GM18951 (cell line): ENCODE results near the gene GTF2F2.

Experiments
- POLR2A ChIP-seq: IDR thresholded peaks from 4 replicates; pipeline ENCODE4 v1.6.1; 2011; ENCODE audit warnings: mild to moderate bottlenecking; ENCODE audit not compliant: insufficient read length, insufficient read depth; ENCODE audit errors: extremely low read depth
- in situ Hi-C: fragments of 300-500 bp; cut with MboI; formaldehyde crosslinking; loops from one replicate; pipeline ENCODE4 v1.12.0; 2022; ENCODE audit warnings: low sequenced_read_pairs, mixed read lengths, inconsistent platforms; ENCODE audit not compliant: unreplicated experiment

The GTF2F2 gene

DNA sequence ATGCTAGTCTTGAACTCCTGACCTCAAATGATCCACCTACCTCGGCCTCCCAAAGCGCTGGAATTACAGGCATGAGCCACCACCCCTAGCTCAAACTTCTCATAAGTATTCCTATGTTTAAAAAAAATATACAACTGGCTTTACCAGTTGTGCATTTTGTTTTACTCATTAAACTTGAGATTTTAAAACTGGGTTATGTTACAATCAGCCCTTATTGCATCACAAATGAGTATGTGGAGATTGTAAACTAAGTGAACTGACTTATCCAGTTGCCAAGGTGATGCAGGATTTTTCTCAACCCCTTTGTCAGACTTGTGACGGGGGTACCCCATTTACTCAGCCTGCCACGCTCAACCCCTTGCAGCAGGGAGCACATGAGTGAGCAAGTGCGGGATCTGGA lies 14.4 kb upstream of the GTF2F2 start:
- in situ Hi-C loops: no loop called here
- TF ChIP-seq POLR2A: no peak

- no peak for TF ChIP-seq POLR2A
- in situ Hi-C loops: no loop called here
Measured at GRCh38 chr13:45107539-45107938, 12.8 kb upstream of the GTF2F2 start.

GRCh38 chr13:45108716-45109101 lies 11.6 kb upstream of the GTF2F2 start:
- in situ Hi-C loops: no loop called here
- peak; percentile 17 for TF ChIP-seq POLR2A

GRCh38 chr13:45109102-45109720 lies 11.1 kb upstream of the GTF2F2 start:
- no peak for TF ChIP-seq POLR2A
- in situ Hi-C loops: no loop called here

DNA sequence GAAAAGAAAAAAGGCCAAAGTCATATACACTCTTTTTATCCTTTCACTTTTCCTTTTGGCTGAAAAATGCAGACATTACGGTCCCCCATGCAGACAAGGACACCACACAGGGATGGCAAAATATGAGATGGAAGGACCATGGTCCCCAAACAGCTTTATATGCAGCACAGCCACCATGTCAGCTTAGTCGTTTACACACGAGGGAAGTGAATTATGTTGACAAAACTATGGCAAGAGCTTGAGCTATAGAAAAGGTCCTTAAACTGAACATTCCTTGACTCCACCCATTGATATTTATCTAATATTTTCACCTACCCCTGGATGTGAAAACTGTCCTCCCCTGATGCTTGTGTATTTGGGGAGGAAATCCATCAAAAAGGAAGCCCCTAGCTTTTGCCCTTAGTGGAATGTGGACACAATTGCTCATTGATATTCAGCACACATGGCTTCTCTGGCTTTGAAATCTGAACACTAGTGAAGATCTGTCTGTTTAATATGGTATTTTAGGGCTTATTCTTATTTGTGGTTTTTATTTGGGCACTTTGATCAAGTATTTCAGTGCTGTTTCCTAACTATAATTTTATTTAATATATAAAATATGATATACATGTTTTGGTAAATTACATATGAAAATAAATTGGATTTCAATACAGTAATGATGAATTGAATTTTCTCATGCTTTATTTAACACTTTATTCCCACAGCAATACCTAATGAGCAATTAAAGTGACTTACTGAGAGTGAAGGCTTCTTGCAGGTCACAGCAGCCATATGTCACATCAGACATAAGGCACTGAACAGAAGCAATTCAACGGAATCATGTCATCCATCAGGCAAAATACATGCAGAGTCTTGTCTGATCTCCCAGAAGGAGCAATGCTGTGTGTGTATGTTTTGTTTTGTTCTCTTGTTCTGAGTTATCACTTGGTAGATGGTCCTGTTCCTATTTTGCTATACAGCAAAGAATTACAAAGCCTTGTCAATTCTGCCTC lies 6.8 kb upstream of the GTF2F2 start:
- in situ Hi-C loops: no loop called here
- TF ChIP-seq POLR2A: no peak

DNA sequence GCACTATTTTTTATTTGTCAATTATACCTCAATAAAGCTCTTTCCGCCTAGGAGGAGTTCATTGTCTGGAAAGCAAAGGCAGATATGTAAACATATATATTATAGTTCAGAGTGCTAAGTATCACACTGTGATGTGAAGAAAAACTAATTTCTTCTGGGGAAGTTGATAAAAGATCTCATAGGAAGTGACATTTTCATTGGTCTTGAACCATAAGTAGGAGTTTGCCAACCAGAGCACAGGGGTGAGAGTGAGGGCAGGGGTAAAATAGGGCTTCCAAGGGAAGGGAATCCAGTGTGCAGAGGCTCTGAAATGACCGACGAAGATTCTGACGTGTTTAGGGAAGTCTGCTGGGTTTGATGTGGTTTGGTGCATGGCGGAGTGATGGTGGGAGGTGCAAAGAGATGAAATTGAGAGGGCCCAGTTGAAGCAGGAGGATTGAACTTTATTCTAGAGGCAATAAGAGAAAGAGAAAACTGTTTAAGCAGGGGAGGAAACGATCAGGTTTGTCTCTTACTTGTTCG lies 780 bp upstream of the GTF2F2 start:
- in situ Hi-C loops: no loop called here
- TF ChIP-seq POLR2A: no peak

GRCh38 chr13:45120967-45121831 lies 889 bp downstream of the GTF2F2 start:
- TF ChIP-seq POLR2A: no peak
- in situ Hi-C loops: no loop called here

GRCh38 chr13:45122941-45123340 lies 2.6 kb downstream of the GTF2F2 start:
- no peak for TF ChIP-seq POLR2A
- in situ Hi-C loops: no loop called here

GRCh38 chr13:45132369-45133064 lies 12.2 kb downstream of the GTF2F2 start:
- no peak for TF ChIP-seq POLR2A
- in situ Hi-C loops: no loop called here

GRCh38 chr13:45133396-45134118 lies 13.2 kb downstream of the GTF2F2 start:
- in situ Hi-C loops: no loop called here
- no peak for TF ChIP-seq POLR2A

- in situ Hi-C loops: no loop called here
Measured at GRCh38 chr13:45136741-45137504, 16.6 kb downstream of the GTF2F2 start.

More at GRCh38 chr13:45136741-45137504, 16.6 kb downstream of the GTF2F2 start:
- TF ChIP-seq POLR2A: no peak
